Sigmoid colon (tissue), 7 donors: ENCODE results near the gene PDCD10. TPM values are rescaled to one million over a fixed set of nuclear protein-coding genes. Genes with fewer than 3 reads are reported as not detected.

Experiments used
- DNase-seq: peaks from one replicate; pipeline ENCODE4 v3.0.0-alpha.2; 2019
- H3K27ac ChIP-seq, 4 donors: fragments of 200-600 bp; sonication (generic); one replicate each; pipeline ENCODE4 v1.5.1; 2016 to 2019; ENCODE audit warnings: mild to moderate bottlenecking in 1 of 4
- H3K27me3 ChIP-seq, 3 donors: fragments of 200-600 bp; sonication (generic); one replicate each; pipeline ENCODE4 v1.5.1; 2019; ENCODE audit warnings: mild to moderate bottlenecking in 1 of 3
- H3K36me3 ChIP-seq, 4 donors: fragments of 200-600 bp; sonication (generic); one replicate each; pipeline ENCODE4 v1.5.1; 2016 to 2019
- H3K4me1 ChIP-seq, 4 donors: fragments of 200-600 bp; sonication (generic); one replicate each; pipeline ENCODE4 v1.5.1; 2017 to 2019
- H3K4me3 ChIP-seq, 4 donors: fragments of 200-600 bp; sonication (generic); one replicate each; pipeline ENCODE4 v1.5.1; 2017 to 2019; ENCODE audit warnings: mild to moderate bottlenecking in 2 of 4, moderate library complexity in 1 of 4
- H3K9me3 ChIP-seq, 4 donors: fragments of 200-600 bp in 3 of 4; sonication (generic) in 3 of 4; one replicate each; pipeline versions ENCODE4 v1.5.1 to v1.6.1; 2013 to 2019
- CTCF ChIP-seq, 4 experiments: fragments of 450-650 bp in 3 of 4; fragments of 200-600 bp in 1 of 4; IDR thresholded peaks; one replicate each; pipeline ENCODE4 v1.5.1; 2016 to 2019; ENCODE audit warnings: antibody characterized with exemption in 4 of 4, mild to moderate bottlenecking in 3 of 4, moderate library complexity in 2 of 4
- EP300 ChIP-seq, 4 donors: sonication (generic); formaldehyde crosslinking; IDR thresholded peaks; one replicate each; pipeline ENCODE4 v1.6.1; 2017; ENCODE audit warnings: antibody characterized with exemption in 4 of 4
- POLR2A ChIP-seq, 2 donors: fragments of 450-650 bp; IDR thresholded peaks; one replicate each; pipeline ENCODE4 v1.6.1; 2016; ENCODE audit warnings: antibody characterized with exemption in 2 of 2, mild to moderate bottlenecking in 2 of 2, moderate library complexity in 2 of 2
- POLR2AphosphoS5 ChIP-seq, 4 donors: sonication (generic); formaldehyde crosslinking; IDR thresholded peaks; one replicate each; pipeline ENCODE4 v1.6.1; 2017; ENCODE audit warnings: antibody characterized with exemption in 4 of 4
- WGBS, 2 donors: extraction: QIAGEN DNeasy Blood & Tissue Kit; methylation state at CpG; one replicate each; pipeline ENCODE4 v1.1.7; 2013; 5-methylcytosine and 5-hydroxymethylcytosine counted together
- intact Hi-C: fragments of 100-400 bp; cut with DNase I; formaldehyde crosslinking; loops from one replicate; pipeline ENCODE4 v1.15.1; 2023
- polyA plus RNA-seq, 3 donors: library from polyadenylated mRNA; stranded (reverse); fragments of 200-250 nt; gene quantifications; one replicate each; pipeline ENCODE4 v1.2.3, GENCODE V29; 2013
- total RNA-seq, 4 donors: library from RNA; depleted of rRNA; stranded (reverse); fragments of >200 nt; gene quantifications; one replicate each; pipeline ENCODE4 v1.1.0, GENCODE V29; 2016
- donor health status: healthy with polysubstance abuse.
- donor health status: Bipolar disorder and iron deficiency.
- donor health status: healthy.

Gene PDCD10
- total and polyA plus RNA-seq, 7 donors: 49.3 to 198 (median 67.0) TPM

GRCh38 chr3:167714871-167715270 is 19.8 kb downstream of the PDCD10 start:
- TF ChIP-seq POLR2A (IDR thresholded peaks at IDR 0.05): no peak
- no peak for TF ChIP-seq CTCF (IDR thresholded peaks at IDR 0.05)
- no peak for TF ChIP-seq EP300 (IDR thresholded peaks at IDR 0.05)
- TF ChIP-seq POLR2AphosphoS5 (IDR thresholded peaks at IDR 0.05): no peak
- Histone ChIP-seq H3K27me3 (no peaks in the 10 kb centered on the region), H3K27ac (no peak overlapping the region), H3K4me3 (no peak overlapping the region), H3K4me1 (no peaks in the 10 kb centered on the region), H3K36me3 (peaks cover 0 to 35% (median 20%) of the 10 kb centered on the region in 4 donors), H3K9me3 (no peaks in the 10 kb centered on the region)
- WGBS, 2 donors: 96% methylated on average over 1 of the region's 1 CpG
- no peak for DNase-seq
- intact Hi-C loops: no loop called here

GRCh38 chr3:167712445-167712844 is 22.2 kb downstream of the PDCD10 start:
- DNase-seq: no peak
- peaks cover 0 to 23% (median 9%) of the 10 kb centered on the region in 4 donors for H3K36me3 ChIP-seq
- TF ChIP-seq EP300 (IDR thresholded peaks at IDR 0.05) (no peak), POLR2A (IDR thresholded peaks at IDR 0.05) (no peak), CTCF (IDR thresholded peaks at IDR 0.05) (no peak), POLR2AphosphoS5 (IDR thresholded peaks at IDR 0.05) (no peak)
- no peaks in the 10 kb centered on the region for H3K27me3 ChIP-seq
- H3K4me3 ChIP-seq: no peak overlapping the region
- 94 to 97% methylated on average over 3 of the region's 3 CpGs for WGBS, 2 donors
- H3K4me1 ChIP-seq: no peaks in the 10 kb centered on the region
- intact Hi-C loops: no loop called here
- no peak overlapping the region for H3K27ac ChIP-seq
- no peaks in the 10 kb centered on the region for H3K9me3 ChIP-seq

- Histone ChIP-seq H3K27me3 (no peaks in the 10 kb centered on the region), H3K27ac (no peak overlapping the region), H3K4me1 (no peaks in the 10 kb centered on the region), H3K4me3 (no peak overlapping the region), H3K9me3 (no peaks in the 10 kb centered on the region), H3K36me3 (peaks cover 0 to 20% (median 9%) of the 10 kb centered on the region in 4 donors)
- TF ChIP-seq CTCF (IDR thresholded peaks at IDR 0.05) (no peak), EP300 (IDR thresholded peaks at IDR 0.05) (no peak)
- intact Hi-C loops: no loop called here
- no peak for DNase-seq
- WGBS, 2 donors: 96 to 98% methylated on average over 1 of the region's 1 CpG
These were observed 23.3 kb downstream of the PDCD10 start for GRCh38 chr3:167711439-167711838.

GRCh38 chr3:167710552-167710951 is 24.1 kb downstream of the PDCD10 start:
- TF ChIP-seq POLR2A (IDR thresholded peaks at IDR 0.05) (no peak), CTCF (IDR thresholded peaks at IDR 0.05) (no peak), POLR2AphosphoS5 (IDR thresholded peaks at IDR 0.05) (no peak), EP300 (IDR thresholded peaks at IDR 0.05) (no peak)
- no peaks in the 10 kb centered on the region for H3K27me3 ChIP-seq
- no peak overlapping the region for H3K4me3 ChIP-seq
- H3K36me3 ChIP-seq: peaks cover 0 to 20% (median 8%) of the 10 kb centered on the region in 4 donors
- H3K9me3 ChIP-seq: no peaks in the 10 kb centered on the region
- H3K4me1 ChIP-seq: no peaks in the 10 kb centered on the region
- intact Hi-C loops: no loop called here
- no peak for DNase-seq
- H3K27ac ChIP-seq: no peak overlapping the region

- peaks cover 0 to 20% (median 7%) of the 10 kb centered on the region in 4 donors for H3K36me3 ChIP-seq
- H3K27me3 ChIP-seq: no peaks in the 10 kb centered on the region
- no peaks in the 10 kb centered on the region for H3K4me1 ChIP-seq
- WGBS, 2 donors: 74 to 81% methylated on average over 4 of the region's 4 CpGs
- intact Hi-C loops: no loop called here
- DNase-seq: no peak
- TF ChIP-seq EP300 (IDR thresholded peaks at IDR 0.05): no peak
- H3K4me3 ChIP-seq: no peak overlapping the region
- H3K27ac ChIP-seq: no peak overlapping the region
- no peaks in the 10 kb centered on the region for H3K9me3 ChIP-seq
These were observed 25.0 kb downstream of the PDCD10 start for GRCh38 chr3:167709690-167710089.
